ENCODE results near the gene DAZL. TPM values are rescaled to one million over a fixed set of nuclear protein-coding genes. Genes with fewer than 3 reads are reported as not detected.

The DAZL gene
- total and polyA plus RNA-seq, 10 of the 15 experiments (the other 5 are each of a cell fraction or from before 2014, with no cell fraction given), result 0.04 to 0.48 (median 0.13) TPM; not detected in 1

DNA sequence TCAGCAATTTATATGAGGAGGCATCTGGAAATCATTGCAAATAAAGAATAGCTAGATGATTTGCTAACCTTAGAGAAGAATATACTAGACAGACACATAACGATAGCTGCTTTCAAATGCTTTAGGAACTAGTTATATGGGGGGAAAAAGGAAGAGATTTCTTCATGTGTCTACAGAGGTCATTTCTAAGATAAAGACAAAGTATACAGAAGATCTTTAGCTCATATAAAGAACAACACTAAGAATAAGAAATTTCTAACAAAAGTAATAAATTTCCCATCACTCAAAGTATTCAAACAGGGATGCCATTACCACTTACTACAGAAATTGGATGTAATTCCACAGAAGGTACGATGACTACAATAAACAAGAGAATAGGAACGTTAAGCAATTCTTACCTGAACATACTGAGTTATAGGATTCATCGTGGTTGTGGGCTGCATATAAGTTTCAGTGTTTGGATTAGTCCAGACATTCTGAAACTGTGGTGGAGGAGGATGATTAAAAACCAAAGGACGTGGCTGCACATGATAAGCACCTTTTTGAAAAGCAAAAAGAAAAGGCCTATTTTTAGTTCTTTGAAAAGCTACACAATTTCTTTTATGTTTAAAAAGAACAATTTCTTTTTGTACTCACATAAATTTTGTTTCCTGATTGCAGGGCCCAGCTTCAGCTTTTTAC, 8.7 kb downstream of the DAZL start (continued):
- TF ChIP-seq, protein P1, sequence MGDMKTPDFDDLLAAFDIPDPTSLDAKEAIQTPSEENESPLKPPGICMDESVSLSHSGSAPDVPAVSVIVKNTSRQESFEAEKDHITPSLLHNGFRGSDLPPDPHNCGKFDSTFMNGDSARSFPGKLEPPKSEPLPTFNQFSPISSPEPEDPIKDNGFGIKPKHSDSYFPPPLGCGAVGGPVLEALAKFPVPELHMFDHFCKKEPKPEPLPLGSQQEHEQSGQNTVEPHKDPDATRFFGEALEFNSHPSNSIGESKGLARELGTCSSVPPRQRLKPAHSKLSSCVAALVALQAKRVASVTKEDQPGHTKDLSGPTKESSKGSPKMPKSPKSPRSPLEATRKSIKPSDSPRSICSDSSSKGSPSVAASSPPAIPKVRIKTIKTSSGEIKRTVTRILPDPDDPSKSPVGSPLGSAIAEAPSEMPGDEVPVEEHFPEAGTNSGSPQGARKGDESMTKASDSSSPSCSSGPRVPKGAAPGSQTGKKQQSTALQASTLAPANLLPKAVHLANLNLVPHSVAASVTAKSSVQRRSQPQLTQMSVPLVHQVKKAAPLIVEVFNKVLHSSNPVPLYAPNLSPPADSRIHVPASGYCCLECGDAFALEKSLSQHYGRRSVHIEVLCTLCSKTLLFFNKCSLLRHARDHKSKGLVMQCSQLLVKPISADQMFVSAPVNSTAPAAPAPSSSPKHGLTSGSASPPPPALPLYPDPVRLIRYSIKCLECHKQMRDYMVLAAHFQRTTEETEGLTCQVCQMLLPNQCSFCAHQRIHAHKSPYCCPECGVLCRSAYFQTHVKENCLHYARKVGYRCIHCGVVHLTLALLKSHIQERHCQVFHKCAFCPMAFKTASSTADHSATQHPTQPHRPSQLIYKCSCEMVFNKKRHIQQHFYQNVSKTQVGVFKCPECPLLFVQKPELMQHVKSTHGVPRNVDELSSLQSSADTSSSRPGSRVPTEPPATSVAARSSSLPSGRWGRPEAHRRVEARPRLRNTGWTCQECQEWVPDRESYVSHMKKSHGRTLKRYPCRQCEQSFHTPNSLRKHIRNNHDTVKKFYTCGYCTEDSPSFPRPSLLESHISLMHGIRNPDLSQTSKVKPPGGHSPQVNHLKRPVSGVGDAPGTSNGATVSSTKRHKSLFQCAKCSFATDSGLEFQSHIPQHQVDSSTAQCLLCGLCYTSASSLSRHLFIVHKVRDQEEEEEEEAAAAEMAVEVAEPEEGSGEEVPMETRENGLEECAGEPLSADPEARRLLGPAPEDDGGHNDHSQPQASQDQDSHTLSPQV (IDR thresholded peaks at IDR 0.05), result no peak
- TF ChIP-seq, protein P2, sequence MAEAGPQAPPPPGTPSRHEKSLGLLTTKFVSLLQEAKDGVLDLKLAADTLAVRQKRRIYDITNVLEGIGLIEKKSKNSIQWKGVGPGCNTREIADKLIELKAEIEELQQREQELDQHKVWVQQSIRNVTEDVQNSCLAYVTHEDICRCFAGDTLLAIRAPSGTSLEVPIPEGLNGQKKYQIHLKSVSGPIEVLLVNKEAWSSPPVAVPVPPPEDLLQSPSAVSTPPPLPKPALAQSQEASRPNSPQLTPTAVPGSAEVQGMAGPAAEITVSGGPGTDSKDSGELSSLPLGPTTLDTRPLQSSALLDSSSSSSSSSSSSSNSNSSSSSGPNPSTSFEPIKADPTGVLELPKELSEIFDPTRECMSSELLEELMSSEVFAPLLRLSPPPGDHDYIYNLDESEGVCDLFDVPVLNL (IDR thresholded peaks at IDR 0.05; ENCODE audit: low read depth, low read length), result no peak
- TF ChIP-seq, protein P3, sequence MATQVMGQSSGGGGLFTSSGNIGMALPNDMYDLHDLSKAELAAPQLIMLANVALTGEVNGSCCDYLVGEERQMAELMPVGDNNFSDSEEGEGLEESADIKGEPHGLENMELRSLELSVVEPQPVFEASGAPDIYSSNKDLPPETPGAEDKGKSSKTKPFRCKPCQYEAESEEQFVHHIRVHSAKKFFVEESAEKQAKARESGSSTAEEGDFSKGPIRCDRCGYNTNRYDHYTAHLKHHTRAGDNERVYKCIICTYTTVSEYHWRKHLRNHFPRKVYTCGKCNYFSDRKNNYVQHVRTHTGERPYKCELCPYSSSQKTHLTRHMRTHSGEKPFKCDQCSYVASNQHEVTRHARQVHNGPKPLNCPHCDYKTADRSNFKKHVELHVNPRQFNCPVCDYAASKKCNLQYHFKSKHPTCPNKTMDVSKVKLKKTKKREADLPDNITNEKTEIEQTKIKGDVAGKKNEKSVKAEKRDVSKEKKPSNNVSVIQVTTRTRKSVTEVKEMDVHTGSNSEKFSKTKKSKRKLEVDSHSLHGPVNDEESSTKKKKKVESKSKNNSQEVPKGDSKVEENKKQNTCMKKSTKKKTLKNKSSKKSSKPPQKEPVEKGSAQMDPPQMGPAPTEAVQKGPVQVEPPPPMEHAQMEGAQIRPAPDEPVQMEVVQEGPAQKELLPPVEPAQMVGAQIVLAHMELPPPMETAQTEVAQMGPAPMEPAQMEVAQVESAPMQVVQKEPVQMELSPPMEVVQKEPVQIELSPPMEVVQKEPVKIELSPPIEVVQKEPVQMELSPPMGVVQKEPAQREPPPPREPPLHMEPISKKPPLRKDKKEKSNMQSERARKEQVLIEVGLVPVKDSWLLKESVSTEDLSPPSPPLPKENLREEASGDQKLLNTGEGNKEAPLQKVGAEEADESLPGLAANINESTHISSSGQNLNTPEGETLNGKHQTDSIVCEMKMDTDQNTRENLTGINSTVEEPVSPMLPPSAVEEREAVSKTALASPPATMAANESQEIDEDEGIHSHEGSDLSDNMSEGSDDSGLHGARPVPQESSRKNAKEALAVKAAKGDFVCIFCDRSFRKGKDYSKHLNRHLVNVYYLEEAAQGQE (IDR thresholded peaks at IDR 0.05; ENCODE audit: low read depth, low read length), result no peak
- TF ChIP-seq, protein P4, sequence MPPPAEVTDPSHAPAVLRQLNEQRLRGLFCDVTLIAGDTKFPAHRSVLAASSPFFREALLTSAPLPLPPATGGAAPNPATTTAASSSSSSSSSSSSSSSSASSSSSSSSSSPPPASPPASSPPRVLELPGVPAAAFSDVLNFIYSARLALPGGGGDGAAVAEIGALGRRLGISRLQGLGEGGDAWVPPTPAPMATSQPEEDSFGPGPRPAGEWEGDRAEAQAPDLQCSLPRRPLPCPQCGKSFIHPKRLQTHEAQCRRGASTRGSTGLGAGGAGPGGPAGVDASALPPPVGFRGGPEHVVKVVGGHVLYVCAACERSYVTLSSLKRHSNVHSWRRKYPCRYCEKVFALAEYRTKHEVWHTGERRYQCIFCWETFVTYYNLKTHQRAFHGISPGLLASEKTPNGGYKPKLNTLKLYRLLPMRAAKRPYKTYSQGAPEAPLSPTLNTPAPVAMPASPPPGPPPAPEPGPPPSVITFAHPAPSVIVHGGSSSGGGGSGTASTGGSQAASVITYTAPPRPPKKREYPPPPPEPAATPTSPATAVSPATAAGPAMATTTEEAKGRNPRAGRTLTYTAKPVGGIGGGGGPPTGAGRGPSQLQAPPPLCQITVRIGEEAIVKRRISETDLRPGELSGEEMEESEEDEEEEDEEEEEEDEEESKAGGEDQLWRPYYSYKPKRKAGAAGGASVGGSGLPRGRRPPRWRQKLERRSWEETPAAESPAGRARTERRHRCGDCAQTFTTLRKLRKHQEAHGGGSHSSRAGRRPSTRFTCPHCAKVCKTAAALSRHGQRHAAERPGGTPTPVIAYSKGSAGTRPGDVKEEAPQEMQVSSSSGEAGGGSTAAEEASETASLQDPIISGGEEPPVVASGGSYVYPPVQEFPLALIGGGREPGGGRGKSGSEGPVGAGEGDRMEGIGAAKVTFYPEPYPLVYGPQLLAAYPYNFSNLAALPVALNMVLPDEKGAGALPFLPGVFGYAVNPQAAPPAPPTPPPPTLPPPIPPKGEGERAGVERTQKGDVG (CRISPR knock-in tag; IDR thresholded peaks at IDR 0.05), result no peak
- TF ChIP-seq NFIC (IDR thresholded peaks at IDR 0.05; ENCODE audit: low read depth, low read length), result peak; percentile 98
- TF ChIP-seq, protein P5, sequence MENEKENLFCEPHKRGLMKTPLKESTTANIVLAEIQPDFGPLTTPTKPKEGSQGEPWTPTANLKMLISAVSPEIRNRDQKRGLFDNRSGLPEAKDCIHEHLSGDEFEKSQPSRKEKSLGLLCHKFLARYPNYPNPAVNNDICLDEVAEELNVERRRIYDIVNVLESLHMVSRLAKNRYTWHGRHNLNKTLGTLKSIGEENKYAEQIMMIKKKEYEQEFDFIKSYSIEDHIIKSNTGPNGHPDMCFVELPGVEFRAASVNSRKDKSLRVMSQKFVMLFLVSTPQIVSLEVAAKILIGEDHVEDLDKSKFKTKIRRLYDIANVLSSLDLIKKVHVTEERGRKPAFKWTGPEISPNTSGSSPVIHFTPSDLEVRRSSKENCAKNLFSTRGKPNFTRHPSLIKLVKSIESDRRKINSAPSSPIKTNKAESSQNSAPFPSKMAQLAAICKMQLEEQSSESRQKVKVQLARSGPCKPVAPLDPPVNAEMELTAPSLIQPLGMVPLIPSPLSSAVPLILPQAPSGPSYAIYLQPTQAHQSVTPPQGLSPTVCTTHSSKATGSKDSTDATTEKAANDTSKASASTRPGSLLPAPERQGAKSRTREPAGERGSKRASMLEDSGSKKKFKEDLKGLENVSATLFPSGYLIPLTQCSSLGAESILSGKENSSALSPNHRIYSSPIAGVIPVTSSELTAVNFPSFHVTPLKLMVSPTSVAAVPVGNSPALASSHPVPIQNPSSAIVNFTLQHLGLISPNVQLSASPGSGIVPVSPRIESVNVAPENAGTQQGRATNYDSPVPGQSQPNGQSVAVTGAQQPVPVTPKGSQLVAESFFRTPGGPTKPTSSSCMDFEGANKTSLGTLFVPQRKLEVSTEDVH (IDR thresholded peaks at IDR 0.05; ENCODE audit: low read depth, partially characterized antibody), result no peak
- TF ChIP-seq, protein P6, sequence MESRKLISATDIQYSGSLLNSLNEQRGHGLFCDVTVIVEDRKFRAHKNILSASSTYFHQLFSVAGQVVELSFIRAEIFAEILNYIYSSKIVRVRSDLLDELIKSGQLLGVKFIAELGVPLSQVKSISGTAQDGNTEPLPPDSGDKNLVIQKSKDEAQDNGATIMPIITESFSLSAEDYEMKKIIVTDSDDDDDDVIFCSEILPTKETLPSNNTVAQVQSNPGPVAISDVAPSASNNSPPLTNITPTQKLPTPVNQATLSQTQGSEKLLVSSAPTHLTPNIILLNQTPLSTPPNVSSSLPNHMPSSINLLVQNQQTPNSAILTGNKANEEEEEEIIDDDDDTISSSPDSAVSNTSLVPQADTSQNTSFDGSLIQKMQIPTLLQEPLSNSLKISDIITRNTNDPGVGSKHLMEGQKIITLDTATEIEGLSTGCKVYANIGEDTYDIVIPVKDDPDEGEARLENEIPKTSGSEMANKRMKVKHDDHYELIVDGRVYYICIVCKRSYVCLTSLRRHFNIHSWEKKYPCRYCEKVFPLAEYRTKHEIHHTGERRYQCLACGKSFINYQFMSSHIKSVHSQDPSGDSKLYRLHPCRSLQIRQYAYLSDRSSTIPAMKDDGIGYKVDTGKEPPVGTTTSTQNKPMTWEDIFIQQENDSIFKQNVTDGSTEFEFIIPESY (IDR thresholded peaks at IDR 0.05), result no peak
